NCI-H2029 treated with DMSO at 0.1 percent for 48 hours (cell line): ENCODE results near the gene PDZK1IP1.

Experiments used
- DNase-seq: peaks from one replicate; lab custom pipeline; 2025; lab: John Stamatoyannopoulos, UW

Gene PDZK1IP1

GRCh38 chr1:47137925-47138615 is 51.8 kb downstream of the PDZK1IP1 start:
- no peak for DNase-seq

- DNase-seq = no peak
Measured at GRCh38 chr1:47137198-47137597, 52.6 kb downstream of the PDZK1IP1 start, which contains the start of gene CYP4A22. Gene CYP4A22 (plus strand): TSS chr1:47137441. CDS start chr1:47137486, 45 bp downstream.
